ENCODE results near the gene CDC40.

The CDC40 gene
- total RNA-seq = 53.7 reads per million, percentile 70 among the genes with 10 or more reads in this experiment

DNA sequence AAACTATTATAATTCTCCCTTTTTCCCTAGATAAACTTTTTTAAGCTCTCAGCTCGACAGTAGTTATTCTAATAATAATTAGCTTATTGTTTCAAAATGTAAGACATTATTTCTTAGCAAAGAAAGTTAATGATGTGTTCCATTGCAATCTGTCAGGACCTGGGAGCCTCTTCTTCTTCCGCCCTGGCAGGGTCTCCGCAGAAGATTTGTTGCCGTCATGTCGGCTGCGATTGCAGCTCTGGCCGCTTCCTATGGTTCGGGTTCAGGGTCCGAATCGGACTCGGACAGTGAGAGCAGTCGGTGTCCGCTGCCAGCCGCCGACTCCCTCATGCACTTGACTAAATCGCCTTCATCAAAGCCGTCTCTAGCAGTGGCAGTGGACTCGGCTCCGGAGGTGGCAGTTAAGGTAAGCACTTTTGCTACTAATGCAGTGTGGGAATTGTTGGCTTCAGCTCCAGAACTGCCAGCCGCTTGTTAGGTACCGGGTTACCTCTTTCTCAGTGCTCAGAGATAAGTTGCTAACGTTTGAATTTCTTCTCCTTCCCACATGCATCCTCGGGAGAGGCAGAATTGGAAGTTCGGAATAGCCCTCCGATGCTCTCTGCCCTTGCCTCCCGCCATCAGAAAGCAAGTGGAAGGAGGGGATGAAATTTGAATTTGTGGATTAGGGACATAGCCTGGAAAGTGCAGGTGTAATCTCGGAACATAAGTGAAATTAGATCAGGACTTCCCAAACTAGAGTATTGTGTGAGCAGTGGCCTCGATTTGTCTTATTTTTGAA is at the start of gene CDC40:
TSS of gene CDC40 (plus strand) at position 200 of the 781 bp plus-strand sequence. CDS start at position 218, 18 bp downstream.
- DNase-seq = peak; percentile 56

DNA sequence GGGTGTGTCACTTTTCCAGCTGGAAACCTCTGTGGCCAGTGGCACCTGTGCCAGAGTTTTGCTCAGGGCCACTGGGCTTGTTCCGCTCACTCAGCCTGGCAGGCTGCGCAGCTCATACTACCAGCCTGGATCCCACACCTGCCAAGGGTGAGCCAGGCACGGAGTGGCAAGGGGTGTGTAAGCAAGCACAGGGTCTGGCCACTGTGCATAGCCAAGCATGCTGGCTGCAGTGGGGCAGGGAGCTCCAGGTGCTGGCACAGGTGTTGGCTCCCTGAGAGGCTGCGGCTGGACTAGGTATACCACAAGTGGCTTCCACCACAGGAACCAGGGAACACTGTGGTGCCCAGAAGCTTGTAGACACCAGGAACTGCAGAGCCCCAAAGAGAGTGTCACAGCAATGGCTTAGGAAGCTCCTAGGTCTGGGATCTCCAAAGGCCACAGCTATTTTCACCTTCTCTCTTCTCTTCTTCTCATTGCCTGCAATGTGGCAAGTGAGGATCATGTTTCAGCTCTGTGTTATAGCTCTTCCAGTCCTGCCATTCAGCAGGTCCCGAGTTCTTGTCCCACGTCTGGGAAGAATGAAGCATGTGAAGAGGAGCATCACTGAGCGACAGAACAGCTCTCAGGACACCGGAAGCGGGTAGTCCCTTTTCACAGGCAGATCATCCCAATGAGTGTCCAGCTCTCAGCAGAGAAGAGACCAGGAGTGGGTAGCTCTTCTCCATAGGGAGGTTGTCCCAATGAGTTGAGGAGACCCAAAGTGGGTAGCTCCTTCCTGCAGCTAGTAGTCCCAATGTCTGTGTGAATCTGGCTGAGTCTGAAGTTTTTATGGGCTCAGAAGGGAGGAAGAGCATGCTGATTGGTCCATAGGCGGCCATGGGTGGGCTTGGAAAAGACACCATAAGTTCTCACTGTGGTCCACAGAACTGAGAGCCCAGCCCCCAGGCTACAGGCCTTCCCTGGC is 42.0 kb upstream of the CDC40 start:
- DNase-seq = no peak

DNA sequence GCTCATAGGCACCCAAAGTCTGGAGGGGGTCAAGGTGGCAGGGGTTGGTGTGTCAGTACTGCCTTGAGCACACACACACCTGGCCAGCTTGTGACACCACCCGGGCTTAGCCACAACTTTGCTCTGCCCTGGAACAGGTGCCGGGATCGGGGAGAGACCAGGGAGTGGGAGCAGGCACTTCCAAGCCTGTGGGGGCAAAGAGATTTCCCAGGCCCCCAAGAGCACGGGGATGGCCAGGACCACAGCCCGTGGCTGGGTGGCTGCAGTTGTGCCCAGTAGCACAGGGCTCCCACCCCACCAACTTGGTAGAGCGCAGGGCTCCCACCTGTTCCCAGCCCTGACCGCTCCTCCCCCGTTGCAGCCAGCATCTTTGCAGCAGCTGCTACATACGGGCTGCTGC is 41.2 kb upstream of the CDC40 start:
- no peak for DNase-seq

DNA sequence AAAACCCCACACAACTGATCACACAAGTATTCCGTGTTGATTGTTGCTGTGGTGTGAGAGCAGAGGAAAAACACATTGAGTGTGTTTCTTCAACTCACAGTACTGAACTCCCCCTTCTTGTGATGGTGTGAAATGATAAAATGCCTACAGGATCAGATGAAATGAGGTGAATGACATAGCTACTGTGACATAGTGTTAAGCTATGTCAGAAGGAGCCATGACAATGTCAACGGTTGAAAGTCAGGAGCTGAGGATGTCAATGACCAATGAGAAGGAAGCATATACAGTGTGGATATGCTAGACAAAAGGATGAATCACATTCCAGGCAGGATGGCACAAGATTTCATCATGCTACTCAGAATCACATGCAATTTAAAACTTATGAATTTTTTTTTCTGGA is 39.6 kb upstream of the CDC40 start:
- no peak for DNase-seq

DNA sequence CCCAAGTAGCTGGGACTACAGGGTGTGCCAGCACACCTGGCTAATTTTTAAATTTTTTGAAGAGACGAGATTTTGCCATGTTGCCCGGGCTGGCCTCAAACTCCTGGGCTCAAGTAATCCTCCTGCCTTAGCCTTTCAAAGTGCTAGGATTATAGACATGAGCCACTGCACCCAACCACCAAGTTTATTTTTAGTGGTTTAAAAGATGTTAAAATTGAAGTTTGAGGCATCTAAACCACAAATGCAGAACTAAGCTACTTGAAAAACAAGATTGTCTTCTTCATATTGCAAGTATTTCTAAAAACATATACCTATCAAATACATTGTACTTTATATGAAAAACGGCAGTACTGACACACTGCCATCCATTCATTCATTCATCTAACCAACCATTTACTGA is 32.4 kb upstream of the CDC40 start:
- no peak for DNase-seq

DNA sequence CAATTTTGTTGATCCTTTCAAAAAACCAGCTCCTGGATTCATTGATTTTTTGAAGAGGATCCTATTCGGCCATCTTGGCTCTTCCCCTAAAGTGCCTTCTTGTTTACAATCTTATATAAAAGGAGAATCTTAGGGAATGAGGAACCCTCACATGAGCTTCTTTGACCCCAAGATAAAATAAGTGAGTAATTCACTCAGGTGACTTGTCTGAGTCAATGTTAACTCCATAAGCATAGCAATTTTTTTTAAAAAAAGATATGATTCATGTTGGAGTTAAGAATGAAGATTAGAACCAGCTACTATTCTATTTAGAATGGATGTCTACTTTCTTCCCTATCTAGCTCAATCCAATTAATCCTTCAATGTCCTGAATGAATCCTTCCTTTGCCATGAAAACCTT is 21.7 kb upstream of the CDC40 start:
- DNase-seq = no peak

DNA sequence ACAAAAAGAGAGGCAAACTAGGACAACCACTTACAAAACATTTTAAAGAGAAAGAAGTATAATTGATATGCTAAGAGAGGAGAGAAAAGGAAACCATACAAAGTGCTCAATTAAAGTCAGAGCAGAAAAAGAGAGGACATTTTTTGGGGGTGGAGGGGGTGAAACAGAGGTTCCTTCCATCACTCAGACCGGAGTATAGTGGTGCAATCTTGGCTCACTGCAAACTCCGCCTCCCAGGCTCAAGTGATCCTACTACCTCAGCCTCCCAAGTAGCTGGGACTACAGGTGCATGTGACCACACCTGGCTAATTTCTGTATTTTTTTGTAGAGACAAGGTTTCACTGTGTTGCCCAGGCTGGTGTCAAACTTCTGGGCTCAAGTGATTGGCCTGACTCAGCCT is 10.1 kb upstream of the CDC40 start:
- DNase-seq = no peak

DNA sequence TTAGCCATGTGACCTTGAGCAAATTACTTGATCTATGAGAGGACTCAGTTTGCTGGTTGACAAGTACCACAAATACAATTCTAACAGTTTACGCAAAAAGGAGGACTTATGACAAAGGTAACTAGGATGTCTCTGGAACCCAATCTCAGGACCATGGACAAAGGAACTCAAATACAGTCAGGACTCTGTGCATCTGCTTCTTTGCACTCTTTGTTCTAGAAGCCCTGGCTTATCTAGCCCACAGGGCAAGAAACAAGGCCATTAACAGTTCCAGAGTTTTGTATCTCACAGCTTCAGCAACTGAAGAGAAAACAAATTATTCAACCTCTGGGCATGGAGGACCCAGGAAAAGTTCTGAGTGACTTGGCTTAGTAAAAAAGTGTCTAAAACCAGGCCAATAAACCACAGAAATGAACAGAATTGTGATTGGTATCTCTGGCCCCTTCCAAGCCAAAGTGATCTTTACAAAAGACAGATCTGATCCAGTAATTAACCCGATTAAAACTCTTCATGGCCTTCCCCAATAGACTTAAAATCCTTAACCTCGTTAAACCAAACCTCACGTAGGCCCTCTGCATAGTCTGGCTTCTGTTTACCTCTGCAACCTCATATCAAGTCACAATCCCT is 6.6 kb upstream of the CDC40 start:
- DNase-seq = no peak

DNA sequence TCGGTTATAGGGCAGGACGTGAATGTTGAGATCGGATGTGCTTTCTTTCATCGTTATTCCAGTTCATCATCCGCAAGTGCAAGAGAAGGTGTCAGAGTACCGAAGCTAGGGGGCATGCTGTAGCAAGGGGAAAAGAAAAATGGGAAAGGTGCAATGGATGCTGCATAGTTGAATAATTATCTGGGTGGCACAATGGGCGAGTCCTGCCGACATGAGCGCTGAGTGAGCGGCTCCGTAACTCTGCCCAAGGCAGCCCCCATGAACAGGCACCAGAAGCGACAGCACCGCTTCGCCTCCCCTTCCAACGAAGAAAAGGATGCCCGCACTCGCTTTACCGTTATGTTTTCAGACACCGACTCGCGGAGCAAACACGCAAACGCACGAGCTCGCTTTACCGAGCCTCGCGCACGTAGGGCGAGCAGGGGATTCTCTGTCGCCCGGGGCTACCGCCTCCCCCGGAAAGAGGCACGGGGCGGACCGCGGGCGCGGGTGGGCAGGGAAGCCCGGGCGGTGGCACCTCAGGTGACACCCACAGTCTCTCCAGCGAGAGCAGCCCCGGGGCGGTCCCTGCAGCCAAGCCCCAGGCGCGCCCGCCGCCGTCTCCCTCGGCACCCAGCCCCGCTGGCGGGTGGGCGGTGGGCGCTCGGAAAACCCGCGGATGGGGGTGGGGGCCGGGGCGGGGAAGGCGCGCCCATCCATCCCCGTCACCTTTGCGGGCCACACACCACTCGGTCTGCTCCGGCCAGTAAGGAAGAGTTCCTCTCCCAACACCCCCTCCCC is 1.4 kb upstream of the CDC40 start:
- peak; percentile 68 for DNase-seq

DNA sequence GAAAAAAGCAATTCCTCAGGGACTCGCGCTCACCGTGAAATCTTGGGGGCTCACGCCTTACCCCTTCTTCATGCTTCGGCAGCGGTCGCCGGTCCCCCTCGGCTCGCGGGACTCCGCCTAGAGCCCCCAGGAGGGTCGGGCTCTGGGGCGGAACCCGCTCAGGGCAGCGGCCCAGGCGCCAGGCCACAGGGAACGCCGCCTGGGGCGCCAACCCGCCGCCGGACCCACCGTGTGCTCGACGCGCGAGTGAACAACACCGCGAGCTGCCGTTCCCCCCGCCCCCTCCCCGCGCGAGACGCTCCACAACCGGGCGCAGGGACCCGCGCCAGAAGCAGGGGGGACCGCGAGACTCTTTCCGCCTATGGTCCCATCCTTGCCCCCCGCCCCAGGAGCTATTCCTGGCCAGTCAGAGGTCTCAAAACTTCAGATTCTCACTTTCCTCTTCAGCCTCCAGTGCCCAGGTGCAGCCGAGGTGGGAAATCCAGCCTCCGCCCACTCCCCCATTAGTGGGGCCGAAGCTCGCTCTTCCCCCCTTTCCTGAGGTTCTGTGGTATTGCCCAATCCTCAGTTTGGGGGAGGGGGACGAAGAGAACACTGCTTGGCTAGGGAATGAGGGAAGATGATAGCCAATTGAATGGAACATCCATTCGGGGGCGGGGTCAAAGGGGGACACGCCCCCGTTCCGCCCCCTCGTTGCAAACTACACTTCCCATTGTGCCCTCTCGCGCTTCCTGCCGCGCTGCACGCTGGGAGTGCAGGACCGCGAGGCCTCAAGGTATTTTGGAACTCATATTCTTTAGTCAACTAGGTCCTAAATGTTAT is 610 bp upstream of the CDC40 start, which contains the start of gene WASF1:
TSS of gene WASF1 (minus strand) at position 265 of the 822 bp plus-strand sequence. CDS start 52,069 bp downstream, outside the sequence.
- DNase-seq = peak; percentile 89

DNA sequence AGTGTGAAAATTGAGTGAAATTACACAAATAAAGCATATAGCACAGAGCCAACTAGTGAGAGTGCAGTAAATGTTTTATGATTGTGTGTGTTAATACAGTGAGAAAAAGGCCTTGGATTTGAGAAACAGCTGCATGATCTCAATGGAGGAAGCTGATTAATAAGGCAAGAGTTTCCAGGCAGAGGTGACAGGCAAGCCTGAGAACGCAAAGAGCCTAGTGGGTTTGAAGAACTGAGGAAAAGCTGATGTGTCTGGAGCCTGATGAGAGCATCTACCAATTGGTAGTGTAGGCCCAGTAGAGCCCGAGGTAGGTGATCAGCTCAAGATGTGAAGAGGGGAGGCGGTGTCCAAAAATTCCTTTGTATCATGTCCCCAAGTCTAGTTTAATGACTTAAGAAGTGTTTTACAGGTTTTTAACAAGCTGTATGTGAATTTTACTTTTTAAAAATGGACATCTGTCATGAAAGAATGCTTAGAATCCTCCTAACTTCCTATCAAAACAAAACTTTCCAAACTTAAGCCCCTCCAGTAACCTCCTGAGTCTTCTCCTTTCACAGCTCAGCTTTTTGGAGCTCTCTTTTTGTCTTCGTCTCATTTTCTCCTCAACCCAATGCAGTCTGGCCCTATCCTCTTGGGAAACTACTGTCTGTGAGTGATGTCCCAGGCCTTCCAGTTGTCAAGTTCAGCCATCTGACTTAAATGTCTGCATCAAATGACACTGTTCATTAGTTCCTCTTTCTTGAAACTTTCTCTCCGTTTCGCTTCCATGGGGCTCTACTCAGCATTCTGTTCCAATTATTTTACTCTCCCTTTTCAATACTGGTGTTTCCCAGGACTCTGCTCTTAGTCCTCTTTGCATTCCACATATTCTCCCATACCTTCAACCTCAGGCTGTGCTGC is 1.2 kb downstream of the CDC40 start:
- no peak for DNase-seq

DNA sequence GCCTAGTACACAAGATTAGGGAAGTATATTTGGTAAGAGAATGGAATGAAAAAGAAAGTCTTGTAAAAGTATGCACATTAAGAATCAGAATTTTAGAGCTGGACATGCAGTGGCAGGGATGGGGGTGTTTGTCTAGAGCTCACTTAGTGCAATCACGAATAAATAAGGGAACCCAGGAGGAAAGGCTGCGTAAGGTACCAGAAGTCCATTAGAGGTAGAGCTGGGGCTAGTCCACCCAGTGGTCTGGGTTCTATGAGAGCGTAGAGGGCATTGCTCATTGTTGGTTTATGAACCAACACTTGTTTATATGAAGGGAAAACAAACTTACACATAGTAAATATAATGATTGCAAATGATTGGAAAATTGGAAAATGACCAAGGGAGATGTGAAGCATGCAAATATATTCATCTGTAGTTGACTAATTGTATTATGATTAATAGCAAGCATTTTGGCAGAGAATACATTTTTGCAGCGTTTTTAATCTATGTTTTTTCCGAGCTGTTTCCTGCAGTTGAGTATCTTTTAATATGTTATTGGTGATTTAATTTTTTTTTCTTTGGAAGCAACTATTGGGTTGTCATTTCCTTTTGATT is 3.2 kb downstream of the CDC40 start:
- no peak for DNase-seq

DNA sequence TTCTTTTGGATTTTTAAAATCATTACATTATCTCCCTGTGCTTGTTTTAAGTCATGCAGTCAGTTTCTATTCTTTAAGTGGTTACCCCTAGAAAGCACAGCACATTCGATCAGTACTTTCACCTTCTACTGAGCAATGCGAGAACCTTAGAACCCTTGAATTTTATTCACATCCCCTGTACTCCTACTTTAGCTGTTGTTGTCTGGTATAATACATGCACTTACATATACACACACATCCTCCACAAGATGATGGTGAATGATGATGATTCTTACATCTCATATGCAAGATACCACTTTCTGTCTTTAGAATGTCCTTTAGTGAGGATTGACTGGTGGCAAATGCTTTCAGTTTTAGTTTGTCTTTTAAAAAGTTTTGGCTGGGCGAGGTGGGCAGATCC is 5.7 kb downstream of the CDC40 start:
- DNase-seq = no peak

DNA sequence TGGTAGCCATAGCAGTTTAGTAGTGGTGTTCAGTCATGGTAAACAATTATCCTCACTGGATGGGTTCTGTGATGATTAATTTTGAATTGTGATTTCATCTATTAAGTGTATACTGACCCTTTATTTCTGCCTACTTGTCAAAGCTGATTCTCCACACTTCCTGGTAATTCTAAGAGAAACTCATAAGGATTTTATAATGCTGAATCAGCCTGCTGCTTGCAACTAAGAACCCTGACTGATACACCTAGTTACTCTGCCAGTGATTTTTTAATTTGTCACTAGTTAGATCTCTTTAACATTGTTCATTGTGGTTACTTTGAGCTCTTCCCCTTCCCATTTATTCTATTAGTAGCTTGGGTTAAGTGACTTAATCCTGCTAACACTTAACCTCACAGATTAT is 8.6 kb downstream of the CDC40 start:
- no peak for DNase-seq

DNA sequence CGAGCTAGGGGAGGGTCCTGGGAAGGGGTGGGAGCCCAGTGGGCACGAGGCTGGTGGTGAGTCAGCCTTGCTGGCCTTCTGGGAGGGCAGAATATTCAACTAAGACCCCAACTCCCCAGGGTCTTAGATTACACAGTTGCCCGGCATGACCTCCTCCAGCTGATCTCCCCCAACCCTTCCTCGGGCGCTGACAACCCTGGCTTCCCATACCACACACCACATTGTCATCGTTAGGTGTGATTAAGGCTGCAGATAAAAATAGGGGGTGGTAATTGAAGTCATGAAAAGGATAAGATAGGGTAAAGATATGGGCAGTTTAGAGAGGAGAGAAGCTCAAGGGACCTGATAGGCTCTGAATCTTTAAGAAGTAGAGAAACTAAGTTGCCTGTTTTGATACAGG is 10.5 kb downstream of the CDC40 start:
- no peak for DNase-seq

DNA sequence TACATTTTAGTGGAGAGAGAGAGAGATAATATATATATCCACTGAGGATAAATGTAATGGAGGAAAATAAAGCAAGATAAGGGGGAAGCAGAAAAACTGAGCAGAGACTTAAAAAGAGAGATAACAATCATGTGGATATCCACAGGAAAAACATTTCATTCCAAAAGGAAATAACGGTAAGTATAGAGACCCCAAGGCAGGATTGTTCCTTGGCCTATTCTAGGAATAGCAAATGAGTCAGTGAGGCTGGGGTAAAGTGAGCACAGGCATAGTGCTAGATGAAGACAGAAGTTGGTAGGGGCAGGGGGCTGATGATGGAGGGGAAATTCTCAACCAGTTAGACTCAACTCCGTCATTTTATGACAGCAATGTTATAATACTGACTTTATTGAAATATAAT is 11.2 kb downstream of the CDC40 start:
- DNase-seq = no peak

DNA sequence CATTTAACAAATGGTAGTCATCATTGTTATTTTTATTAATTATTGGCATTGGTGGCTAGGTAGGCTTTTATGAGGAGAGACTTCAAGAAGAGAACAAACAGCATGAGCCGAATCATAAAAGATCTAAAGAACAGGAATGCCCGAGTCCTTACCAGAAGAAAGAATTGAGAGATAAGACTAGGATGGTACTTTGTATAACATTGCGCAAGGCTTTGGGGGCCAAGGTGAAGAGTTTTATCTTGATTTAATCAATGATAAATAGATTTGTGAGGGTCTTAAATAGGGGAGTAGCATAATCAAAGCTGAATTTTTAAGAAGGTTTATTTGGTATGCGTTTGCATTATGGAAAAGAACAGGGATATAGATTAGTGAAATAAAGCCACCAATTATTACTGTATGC is 15.4 kb downstream of the CDC40 start:
- DNase-seq = no peak

DNA sequence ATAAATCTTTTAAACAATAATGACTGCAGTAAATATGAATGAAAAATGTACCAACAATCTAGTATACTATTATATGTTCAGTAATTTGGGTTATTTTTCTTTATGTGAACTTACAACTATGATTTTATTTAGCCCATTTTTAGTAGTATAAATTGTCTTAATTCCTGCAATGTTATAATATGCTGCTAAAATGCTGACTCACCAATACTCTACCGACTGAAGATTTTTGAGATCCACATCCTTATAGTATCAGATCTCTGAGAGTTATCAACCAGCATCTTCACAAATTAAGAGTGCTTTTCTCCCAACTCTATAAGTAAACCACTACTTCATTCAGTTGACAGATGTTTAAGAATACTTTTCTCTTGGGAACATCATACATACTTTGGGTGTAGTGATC is 16.6 kb downstream of the CDC40 start:
- no peak for DNase-seq

DNA sequence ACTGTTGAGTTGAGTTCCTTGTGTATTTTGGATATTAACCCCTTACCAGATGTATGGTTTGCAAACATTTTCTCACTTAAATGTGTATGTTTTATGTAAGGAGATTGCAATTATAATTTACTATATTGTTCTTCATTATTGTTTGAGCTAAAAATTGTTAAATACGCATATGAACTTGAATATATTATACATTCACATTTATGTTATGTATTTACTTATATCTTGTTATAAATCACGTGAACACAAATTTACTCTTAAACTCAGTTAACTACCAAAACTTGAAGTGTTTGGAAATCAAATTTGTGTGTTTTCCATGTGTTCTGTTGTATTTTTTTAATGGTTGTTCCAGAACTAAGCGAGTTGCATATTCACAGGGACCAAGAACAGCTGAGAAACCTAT is 18.3 kb downstream of the CDC40 start:
- DNase-seq = no peak
